ENCODE measurements around the gene PFDN4.

PFDN4 gene

GRCh38 chr20:54179946-54180345 lies 27.9 kb upstream of the PFDN4 start:
- Histone ChIP-seq H3K4me1 (ENCODE audit: control insufficient read depth, insufficient read depth, low read length) (no peaks in the 10 kb centered on the region), H3K36me3 (ENCODE audit: control insufficient read depth in 2 of 2, insufficient read depth in 1 of 2, low read length in 2 of 2) (no peaks in the 10 kb centered on the region), H3K27ac (ENCODE audit: extremely low read depth, low read depth, low read length) (no peak overlapping the region), H3K4me3 (ENCODE audit: low read depth, low read length) (no peak overlapping the region), H3K9me3 (ENCODE audit: control insufficient read depth, insufficient read depth, low read depth, low read length) (no peaks in the 10 kb centered on the region)
- TF ChIP-seq YY2 (tag by site-specific recombination; IDR thresholded peaks at IDR 0.05) = no peak
- no peak for TF ChIP-seq ZSCAN16 (tag by site-specific recombination; IDR thresholded peaks at IDR 0.05)
- no peak for TF ChIP-seq ZNF76 (tag by site-specific recombination; IDR thresholded peaks at IDR 0.05; ENCODE audit: borderline replicate concordance, low read depth)
- no peak for TF ChIP-seq ZNF843 (tag by site-specific recombination; IDR thresholded peaks at IDR 0.05)
- TF ChIP-seq ZBTB1 (tag by site-specific recombination; IDR thresholded peaks at IDR 0.05) = no peak
- no peak for TF ChIP-seq ZNF514 (tag by site-specific recombination; IDR thresholded peaks at IDR 0.05)
- TF ChIP-seq, protein P1, sequence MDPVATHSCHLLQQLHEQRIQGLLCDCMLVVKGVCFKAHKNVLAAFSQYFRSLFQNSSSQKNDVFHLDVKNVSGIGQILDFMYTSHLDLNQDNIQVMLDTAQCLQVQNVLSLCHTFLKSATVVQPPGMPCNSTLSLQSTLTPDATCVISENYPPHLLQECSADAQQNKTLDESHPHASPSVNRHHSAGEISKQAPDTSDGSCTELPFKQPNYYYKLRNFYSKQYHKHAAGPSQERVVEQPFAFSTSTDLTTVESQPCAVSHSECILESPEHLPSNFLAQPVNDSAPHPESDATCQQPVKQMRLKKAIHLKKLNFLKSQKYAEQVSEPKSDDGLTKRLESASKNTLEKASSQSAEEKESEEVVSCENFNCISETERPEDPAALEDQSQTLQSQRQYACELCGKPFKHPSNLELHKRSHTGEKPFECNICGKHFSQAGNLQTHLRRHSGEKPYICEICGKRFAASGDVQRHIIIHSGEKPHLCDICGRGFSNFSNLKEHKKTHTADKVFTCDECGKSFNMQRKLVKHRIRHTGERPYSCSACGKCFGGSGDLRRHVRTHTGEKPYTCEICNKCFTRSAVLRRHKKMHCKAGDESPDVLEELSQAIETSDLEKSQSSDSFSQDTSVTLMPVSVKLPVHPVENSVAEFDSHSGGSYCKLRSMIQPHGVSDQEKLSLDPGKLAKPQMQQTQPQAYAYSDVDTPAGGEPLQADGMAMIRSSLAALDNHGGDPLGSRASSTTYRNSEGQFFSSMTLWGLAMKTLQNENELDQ (tag by site-specific recombination; IDR thresholded peaks at IDR 0.05; ENCODE audit: low read depth) = no peak
- no peak for TF ChIP-seq ZNF521 (tag by site-specific recombination; IDR thresholded peaks at IDR 0.05)
- TF ChIP-seq KLF17 (tag by site-specific recombination; IDR thresholded peaks at IDR 0.05) = no peak
- no peak for TF ChIP-seq ZNF202 (tag by site-specific recombination; IDR thresholded peaks at IDR 0.05; ENCODE audit: borderline replicate concordance)
- TF ChIP-seq ZNF248 (tag by site-specific recombination; IDR thresholded peaks at IDR 0.05) = no peak
- TF ChIP-seq ZNF544 (tag by site-specific recombination; IDR thresholded peaks at IDR 0.05) = no peak
- no peak for TF ChIP-seq MZF1 (tag by site-specific recombination; IDR thresholded peaks at IDR 0.05; ENCODE audit: borderline replicate concordance)
- TF ChIP-seq ZNF133 (tag by site-specific recombination; IDR thresholded peaks at IDR 0.05) = no peak
- ChIA-PET POLR2A (no interaction called here), CTCF (interaction anchor here (1.4 to 6.0 kb wide), 2 partner anchors 20 to 77 kb away, joined by 12 to 23 read pairs; no protein-coding TSS in a partner anchor)

- POLR2A ChIA-PET = no interaction called here
- Histone ChIP-seq H3K4me3 (ENCODE audit: low read depth, low read length) (no peak overlapping the region), H3K36me3 (ENCODE audit: control insufficient read depth in 2 of 2, insufficient read depth in 1 of 2, low read length in 2 of 2) (no peaks in the 10 kb centered on the region), H3K4me1 (ENCODE audit: control insufficient read depth, insufficient read depth, low read length) (no peaks in the 10 kb centered on the region), H3K9me3 (ENCODE audit: control insufficient read depth, insufficient read depth, low read depth, low read length) (no peaks in the 10 kb centered on the region), H3K27ac (ENCODE audit: extremely low read depth, low read depth, low read length) (no peak overlapping the region)
- no peak for TF ChIP-seq ZNF561 (tag by site-specific recombination; IDR thresholded peaks at IDR 0.05; ENCODE audit: borderline replicate concordance)
- TF ChIP-seq ZNF501 (tag by site-specific recombination; IDR thresholded peaks at IDR 0.05) = no peak
- no peak for TF ChIP-seq ZSCAN18 (tag by site-specific recombination; IDR thresholded peaks at IDR 0.05)
- no peak for TF ChIP-seq ZNF580 (tag by site-specific recombination; IDR thresholded peaks at IDR 0.05)
- TF ChIP-seq ZNF600 (tag by site-specific recombination; IDR thresholded peaks at IDR 0.05) = no peak
- no peak for TF ChIP-seq ZNF830 (tag by site-specific recombination; IDR thresholded peaks at IDR 0.05; ENCODE audit: low read depth)
- TF ChIP-seq, protein P2, sequence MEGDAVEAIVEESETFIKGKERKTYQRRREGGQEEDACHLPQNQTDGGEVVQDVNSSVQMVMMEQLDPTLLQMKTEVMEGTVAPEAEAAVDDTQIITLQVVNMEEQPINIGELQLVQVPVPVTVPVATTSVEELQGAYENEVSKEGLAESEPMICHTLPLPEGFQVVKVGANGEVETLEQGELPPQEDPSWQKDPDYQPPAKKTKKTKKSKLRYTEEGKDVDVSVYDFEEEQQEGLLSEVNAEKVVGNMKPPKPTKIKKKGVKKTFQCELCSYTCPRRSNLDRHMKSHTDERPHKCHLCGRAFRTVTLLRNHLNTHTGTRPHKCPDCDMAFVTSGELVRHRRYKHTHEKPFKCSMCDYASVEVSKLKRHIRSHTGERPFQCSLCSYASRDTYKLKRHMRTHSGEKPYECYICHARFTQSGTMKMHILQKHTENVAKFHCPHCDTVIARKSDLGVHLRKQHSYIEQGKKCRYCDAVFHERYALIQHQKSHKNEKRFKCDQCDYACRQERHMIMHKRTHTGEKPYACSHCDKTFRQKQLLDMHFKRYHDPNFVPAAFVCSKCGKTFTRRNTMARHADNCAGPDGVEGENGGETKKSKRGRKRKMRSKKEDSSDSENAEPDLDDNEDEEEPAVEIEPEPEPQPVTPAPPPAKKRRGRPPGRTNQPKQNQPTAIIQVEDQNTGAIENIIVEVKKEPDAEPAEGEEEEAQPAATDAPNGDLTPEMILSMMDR (tag by site-specific recombination; IDR thresholded peaks at IDR 0.05) = no peak
- no peak for TF ChIP-seq ZBTB1 (tag by site-specific recombination; IDR thresholded peaks at IDR 0.05)
- TF ChIP-seq TRIM28 (IDR thresholded peaks at IDR 0.05; ENCODE audit: borderline replicate concordance, low read length) = no peak
- TF ChIP-seq ZNF24 (tag by site-specific recombination; IDR thresholded peaks at IDR 0.05) = no peak
- TF ChIP-seq SP2 (tag by site-specific recombination; IDR thresholded peaks at IDR 0.05) = no peak
- CTCF ChIA-PET = interaction anchor here (0.7 to 6.0 kb wide), 3 partner anchors 19 to 520 kb away, joined by 3 to 23 read pairs (median 12); no protein-coding TSS in a partner anchor
Measured at GRCh38 chr20:54180931-54181330, 27.0 kb upstream of the PFDN4 start.

All from HEK293 (cell line).